Muscle of leg (tissue), 11 donors: ENCODE results near the gene CHKA. TPM values are rescaled to one million over a fixed set of nuclear protein-coding genes. Genes with fewer than 3 reads are reported as not detected.

Experiments used
- DNase-seq: peaks from one replicate; pipeline ENCODE4 v3.0.0; 2013
- H3K27ac ChIP-seq: one replicate; pipeline ENCODE4 v1.5.1; 2013; ENCODE audit warnings: mild to moderate bottlenecking, low read length, control low read depth
- H3K27me3 ChIP-seq: one replicate; pipeline ENCODE4 v1.6.1; 2013; ENCODE audit warnings: low read length; ENCODE audit not compliant: control insufficient read depth, insufficient read depth
- H3K36me3 ChIP-seq: one replicate; pipeline ENCODE4 v1.6.1; 2013; ENCODE audit warnings: low read length; ENCODE audit not compliant: control insufficient read depth, insufficient read depth
- H3K4me1 ChIP-seq: one replicate; pipeline ENCODE4 v1.6.1; 2013; ENCODE audit warnings: low read length; ENCODE audit not compliant: control insufficient read depth, insufficient read depth
- H3K4me3 ChIP-seq: one replicate; pipeline ENCODE4 v1.5.1; 2013; ENCODE audit warnings: low read length, control low read depth
- H3K9me3 ChIP-seq: replicated peaks from 2 replicates; pipeline ENCODE4 v1.6.1; 2013; ENCODE audit warnings: low read depth, low read length; ENCODE audit not compliant: control insufficient read depth
- WGBS: methylation state at CpG from one replicate; pipeline ENCODE4 v1.1.5; 2013; ENCODE audit warnings: missing lambda C conversion rate; ENCODE audit not compliant: insufficient coverage; 5-methylcytosine and 5-hydroxymethylcytosine counted together
- polyA plus RNA-seq, 8 donors: library from polyadenylated mRNA; unstranded; fragments of 120-200 nt; gene quantifications; one replicate each; pipeline versions ENCODE4 v1.2.1 to v1.2.3, GENCODE V29; 2013; ENCODE audit warnings: inconsistent platforms in 1 of 8, low replicate concordance in 1 of 8; ENCODE audit not compliant: insufficient read length in 8 of 8, insufficient read depth in 1 of 8
- total RNA-seq: library from RNA; stranded (reverse); fragments of 120-200 nt; gene quantifications from one replicate; pipeline ENCODE4 v1.2.4, GENCODE V29; 2013

The CHKA gene
- total and polyA plus RNA-seq, 9 donors, result 9.6 to 25.7 (median 13.4) TPM

DNA sequence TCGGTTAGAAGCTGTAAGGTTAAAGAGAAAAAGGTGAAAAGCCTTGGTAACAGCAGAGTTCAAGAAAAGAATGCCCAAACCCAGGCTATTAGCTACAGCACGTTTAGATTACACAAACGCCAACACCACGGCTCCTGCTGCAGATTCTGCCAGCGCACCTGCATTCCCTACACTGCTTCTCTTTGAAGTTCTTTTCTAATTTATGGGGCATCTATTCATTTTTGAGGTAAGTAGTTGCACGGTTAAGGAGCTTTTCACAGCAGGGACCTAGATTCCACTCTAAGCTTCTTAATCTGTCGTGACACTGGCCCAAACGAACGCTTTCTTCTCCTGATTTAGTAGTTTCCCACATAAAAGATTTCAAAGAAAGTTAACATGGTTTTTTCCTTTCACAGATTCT is 38.0 kb upstream of the CHKA start:
- Histone ChIP-seq H3K27ac (no peak overlapping the region), H3K4me3 (no peak overlapping the region), H3K36me3 (peaks cover 47% of the 10 kb centered on the region), H3K4me1 (no peaks in the 10 kb centered on the region), H3K9me3 (no peaks in the 10 kb centered on the region), H3K27me3 (no peaks in the 10 kb centered on the region)
- 48% methylated on average over 7 of the region's 9 CpGs for WGBS
- DNase-seq, result no peak

DNA sequence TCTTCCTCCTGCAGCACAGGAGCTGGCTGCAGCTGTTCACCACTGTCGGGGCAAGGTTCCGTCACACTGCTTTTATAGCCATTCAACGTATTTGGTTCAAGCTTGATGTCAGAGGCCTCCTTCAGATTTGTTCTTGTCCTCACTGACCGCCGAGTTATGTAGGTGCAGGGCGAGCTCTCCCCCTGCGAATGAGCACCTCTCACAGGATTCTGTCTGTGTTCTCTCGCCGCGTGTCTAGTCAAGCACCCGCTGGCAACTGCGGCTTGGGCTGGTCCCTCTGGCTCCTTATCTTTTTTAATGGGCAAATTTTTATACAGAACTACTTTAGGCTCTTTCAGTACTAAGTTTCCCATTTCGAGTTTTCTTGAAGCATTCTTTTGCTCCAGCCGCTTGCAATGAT is 37.4 kb upstream of the CHKA start:
- H3K4me1 ChIP-seq, result no peaks in the 10 kb centered on the region
- H3K27ac ChIP-seq, result no peak overlapping the region
- peaks cover 41% of the 10 kb centered on the region for H3K36me3 ChIP-seq
- no peaks in the 10 kb centered on the region for H3K9me3 ChIP-seq
- DNase-seq, result no peak
- H3K27me3 ChIP-seq, result no peaks in the 10 kb centered on the region
- 87% methylated on average over 13 of the region's 14 CpGs for WGBS
- H3K4me3 ChIP-seq, result no peak overlapping the region

DNA sequence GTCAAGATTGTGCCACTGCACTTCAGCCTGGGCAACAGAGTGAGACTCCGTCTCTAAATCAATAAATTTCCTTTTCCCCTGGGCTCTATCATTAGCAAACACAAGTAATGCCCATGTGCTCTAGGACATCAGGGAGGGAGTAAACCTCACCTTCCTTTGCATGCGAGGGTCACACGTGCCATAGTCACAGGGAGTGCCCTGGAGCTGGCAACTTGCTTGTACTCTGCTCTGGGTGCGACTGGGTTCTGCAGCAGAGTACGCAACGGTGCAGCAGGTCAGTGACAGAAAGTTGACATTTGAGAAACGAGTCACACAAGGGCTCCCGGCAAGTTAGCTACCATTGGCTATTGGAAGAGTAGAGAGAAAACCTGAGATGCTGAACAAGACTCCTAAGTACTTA is 32.6 kb upstream of the CHKA start:
- peaks cover 17% of the 10 kb centered on the region for H3K36me3 ChIP-seq
- H3K27me3 ChIP-seq, result no peaks in the 10 kb centered on the region
- no peak overlapping the region for H3K27ac ChIP-seq
- no peak overlapping the region for H3K4me3 ChIP-seq
- DNase-seq, result no peak
- H3K9me3 ChIP-seq, result no peaks in the 10 kb centered on the region
- H3K4me1 ChIP-seq, result no peaks in the 10 kb centered on the region
- WGBS, result 91% methylated on average over 5 of the region's 8 CpGs

DNA sequence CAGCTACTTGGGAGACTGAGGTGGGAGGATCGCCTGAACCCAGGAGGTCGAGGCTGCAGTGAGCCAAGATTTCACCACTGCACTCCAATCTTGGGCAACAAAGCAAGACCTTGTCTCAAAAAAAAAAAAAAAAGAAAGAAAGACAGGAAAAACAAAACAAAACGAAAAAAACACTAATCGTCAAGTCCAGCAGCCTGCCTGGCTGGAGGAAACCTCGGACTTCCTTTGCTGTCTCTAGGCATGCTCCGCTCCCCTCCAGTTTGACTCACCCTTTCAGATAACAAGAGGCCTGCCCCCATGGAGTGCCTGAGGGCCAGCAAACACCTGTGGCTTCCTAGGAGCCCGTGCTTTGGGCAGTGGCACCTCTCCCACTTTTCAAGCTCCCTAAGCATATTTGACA is 28.8 kb upstream of the CHKA start:
- WGBS, result 48% methylated on average over 5 of the region's 7 CpGs
- Histone ChIP-seq H3K36me3 (no peaks in the 10 kb centered on the region), H3K4me1 (peaks cover 18% of the 10 kb centered on the region), H3K27ac (no peak overlapping the region), H3K9me3 (no peaks in the 10 kb centered on the region), H3K27me3 (no peaks in the 10 kb centered on the region), H3K4me3 (no peak overlapping the region)
- DNase-seq, result no peak

DNA sequence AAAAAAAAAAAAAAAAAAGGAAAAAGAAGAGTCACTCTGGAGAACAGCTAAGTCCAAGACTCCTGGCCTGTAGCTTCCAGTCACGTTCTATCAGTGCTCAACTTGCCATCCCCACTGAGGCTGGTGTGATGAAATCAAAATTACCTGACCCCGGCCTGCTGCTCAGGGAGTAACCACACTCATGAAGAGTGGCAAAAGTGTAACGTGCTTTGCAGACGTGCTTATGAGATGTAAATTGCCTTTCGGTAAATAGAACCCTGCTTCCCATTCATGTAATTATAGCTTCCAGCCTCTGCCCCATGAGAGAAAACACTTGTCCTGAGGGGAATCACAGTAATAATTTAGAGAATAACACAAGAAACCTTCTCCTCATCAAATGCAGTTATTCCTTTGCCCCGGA is 28.2 kb upstream of the CHKA start:
- 83% methylated on average over 1 of the region's 6 CpGs for WGBS
- Histone ChIP-seq H3K36me3 (no peaks in the 10 kb centered on the region), H3K27ac (no peak overlapping the region), H3K27me3 (no peaks in the 10 kb centered on the region), H3K9me3 (no peaks in the 10 kb centered on the region), H3K4me3 (no peak overlapping the region), H3K4me1 (peaks cover 18% of the 10 kb centered on the region)
- DNase-seq, result no peak

DNA sequence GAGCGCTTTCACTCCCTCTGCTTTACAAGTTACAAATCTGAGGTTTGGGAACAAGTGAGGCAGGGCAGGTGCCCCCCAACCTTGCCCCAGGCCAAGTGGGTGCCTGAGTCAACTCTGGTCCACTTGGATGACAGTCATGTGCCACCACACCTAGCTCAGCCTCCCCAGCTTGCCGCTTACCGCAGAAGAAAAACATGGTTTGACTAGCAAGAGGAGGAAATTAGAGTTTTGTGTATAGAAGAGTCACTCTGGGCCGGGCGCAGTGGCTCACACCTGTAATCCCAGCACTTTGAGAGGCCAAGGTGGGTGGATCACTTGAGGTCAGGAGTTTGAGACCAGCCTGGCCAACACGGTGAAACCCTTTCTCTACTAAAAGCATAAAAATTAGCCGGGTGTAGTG is 27.7 kb upstream of the CHKA start:
- Histone ChIP-seq H3K4me3 (no peak overlapping the region), H3K9me3 (no peaks in the 10 kb centered on the region), H3K36me3 (no peaks in the 10 kb centered on the region), H3K27me3 (no peaks in the 10 kb centered on the region), H3K4me1 (peaks cover 18% of the 10 kb centered on the region), H3K27ac (no peak overlapping the region)
- 100% methylated on average over 2 of the region's 7 CpGs for WGBS
- no peak for DNase-seq

DNA sequence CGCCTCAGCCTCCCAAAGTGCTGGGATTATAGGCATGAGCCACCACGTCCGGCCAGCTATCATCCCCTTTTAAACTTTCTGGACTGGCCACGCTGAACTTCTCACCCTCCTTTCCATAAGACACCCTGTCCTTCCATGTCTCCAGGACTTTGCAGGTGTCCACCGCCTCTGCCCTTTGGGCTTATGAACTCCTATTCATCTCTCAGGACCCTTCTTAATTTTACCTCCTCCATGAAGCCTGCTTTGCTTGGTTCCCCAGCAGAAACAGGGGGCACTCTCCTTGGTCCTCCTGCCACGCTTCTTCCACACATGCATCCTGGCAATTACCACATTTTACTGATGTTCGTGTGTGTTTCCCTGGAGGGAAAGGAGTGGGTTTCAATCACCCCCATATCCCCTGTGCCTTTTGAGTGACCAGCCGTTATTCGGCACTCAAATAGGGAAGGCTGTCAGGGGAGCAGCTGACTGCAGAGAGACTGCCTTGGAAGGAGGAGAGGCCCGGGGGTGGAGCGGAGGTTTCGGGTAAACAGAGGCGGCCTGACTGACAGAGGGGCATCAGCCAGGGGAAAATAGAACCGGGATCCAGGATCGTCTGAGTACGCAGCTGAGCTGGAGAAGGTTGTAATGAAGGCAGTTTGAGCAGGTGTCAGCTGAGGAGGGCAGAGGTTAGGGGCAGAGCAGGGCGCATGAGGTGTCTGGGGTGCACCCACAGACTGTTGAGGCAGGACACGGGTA is 27.1 kb upstream of the CHKA start:
- no peaks in the 10 kb centered on the region for H3K9me3 ChIP-seq
- H3K4me1 ChIP-seq, result peaks cover 18% of the 10 kb centered on the region
- no peaks in the 10 kb centered on the region for H3K36me3 ChIP-seq
- H3K27ac ChIP-seq, result no peak overlapping the region
- H3K27me3 ChIP-seq, result no peaks in the 10 kb centered on the region
- DNase-seq, result no peak
- no peak overlapping the region for H3K4me3 ChIP-seq
- WGBS, result 80% methylated on average over 16 of the region's 18 CpGs

DNA sequence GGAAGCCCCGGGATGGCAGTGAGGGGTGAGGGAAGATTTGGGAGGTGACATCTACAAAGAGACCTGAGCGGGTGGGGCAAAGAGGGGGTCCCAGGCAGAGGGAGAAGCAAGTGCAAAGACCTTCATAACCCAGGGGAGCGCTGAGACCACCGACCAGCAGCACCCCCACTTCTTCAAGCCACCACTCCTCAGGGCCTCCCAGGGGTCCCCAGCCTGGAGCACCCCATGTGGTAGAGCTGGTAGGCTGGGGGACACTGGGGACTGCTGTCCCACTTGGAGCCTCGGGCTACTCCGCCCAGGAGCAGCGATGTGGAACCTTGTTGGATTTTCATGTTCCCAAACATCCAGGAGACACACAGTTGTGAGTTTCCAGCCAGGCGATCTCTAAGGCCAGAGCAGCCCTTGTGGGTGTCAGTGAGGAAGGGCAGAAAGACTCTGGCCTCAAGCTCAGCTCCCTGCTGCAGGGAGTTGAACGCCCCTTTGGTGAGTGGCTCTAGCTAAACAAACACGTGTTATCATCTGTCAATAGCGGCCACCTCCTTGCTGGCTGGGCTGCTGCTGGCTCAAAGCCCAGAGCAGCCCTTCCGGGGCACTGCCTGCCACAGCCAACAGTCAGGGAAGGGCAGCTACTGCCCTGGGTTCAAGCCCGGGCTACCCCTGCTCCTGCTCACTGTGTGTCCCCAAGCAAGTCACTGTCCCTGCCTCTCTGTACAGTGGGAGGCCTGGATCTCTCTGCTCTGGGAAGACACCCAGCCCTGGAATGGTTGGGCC is 25.7 kb upstream of the CHKA start:
- Histone ChIP-seq H3K4me3 (no peak overlapping the region), H3K4me1 (peaks cover 18% of the 10 kb centered on the region), H3K27ac (peak overlapping the region; percentile 55), H3K27me3 (no peaks in the 10 kb centered on the region), H3K36me3 (no peaks in the 10 kb centered on the region), H3K9me3 (no peaks in the 10 kb centered on the region)
- peak; percentile 54 for DNase-seq
- 11% methylated on average over 6 of the region's 13 CpGs for WGBS

DNA sequence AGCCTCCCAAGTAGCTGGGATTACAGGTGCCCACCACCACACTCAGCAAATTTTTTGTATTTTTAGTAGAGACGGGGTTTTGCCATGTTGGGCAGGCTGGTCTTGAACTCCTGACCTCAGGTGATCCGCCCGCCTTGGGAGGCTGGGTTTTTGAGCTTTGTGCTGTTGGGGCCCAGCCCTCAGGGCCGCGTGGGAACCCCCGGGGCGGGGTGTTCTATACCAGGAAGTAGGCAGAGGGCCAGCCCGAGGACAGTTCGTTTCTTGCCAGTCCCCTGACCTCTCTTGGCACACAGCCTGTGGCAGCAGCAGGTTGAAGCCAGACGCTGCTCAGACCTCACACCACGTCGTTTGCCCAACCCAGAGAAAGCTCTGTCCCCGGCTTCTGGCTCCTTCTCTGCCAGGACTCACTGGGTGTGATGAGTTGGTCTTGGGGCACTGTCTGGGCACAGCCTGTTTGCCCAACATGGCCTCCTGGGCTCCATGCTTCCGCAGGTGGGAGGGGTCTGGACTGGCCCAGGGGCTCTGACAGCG is 24.9 kb upstream of the CHKA start:
- H3K4me3 ChIP-seq, result no peak overlapping the region
- 71% methylated on average over 11 of the region's 15 CpGs for WGBS
- H3K27me3 ChIP-seq, result no peaks in the 10 kb centered on the region
- peak; percentile 51 for DNase-seq
- H3K27ac ChIP-seq, result no peak overlapping the region
- no peaks in the 10 kb centered on the region for H3K36me3 ChIP-seq
- H3K9me3 ChIP-seq, result no peaks in the 10 kb centered on the region
- H3K4me1 ChIP-seq, result peaks cover 18% of the 10 kb centered on the region

DNA sequence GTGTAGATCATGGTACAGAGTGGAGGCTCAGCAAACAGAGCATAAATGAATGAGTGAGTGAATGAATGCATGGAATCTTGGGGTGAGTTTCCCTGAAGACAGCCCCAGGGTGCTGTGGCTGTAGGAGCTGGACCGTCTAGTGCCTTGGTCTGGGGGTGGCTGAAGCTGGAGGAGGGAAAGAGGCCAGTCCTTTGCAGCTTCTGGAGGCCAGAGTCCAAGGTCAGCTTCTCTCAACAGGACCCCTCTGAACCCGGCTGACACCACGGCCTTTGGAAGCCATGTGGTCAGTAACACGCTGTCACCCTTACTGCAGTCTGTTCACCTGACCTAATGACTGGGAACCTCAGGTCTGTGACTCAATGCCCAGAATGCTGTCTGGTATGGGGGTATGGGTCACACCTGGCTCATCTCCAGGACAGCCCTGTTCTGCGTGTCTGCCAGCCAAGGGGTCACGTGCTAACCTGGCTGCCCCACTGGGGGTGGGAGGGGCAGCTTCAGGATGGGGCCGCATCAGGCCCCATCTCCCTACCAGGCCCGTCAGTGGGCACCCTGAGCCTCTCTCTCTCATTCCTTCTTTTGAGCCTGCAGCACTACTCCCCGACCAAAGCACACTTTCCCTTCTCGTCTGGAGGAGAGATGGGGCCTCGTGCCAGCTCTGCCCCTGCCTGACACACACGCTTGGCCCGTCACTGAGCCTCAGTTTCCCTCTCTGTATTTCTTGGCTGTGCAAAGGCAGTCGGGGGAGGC is 24.1 kb upstream of the CHKA start:
- peaks cover 18% of the 10 kb centered on the region for H3K4me1 ChIP-seq
- no peaks in the 10 kb centered on the region for H3K9me3 ChIP-seq
- no peaks in the 10 kb centered on the region for H3K27me3 ChIP-seq
- DNase-seq, result no peak
- no peak overlapping the region for H3K27ac ChIP-seq
- H3K36me3 ChIP-seq, result no peaks in the 10 kb centered on the region
- WGBS, result 78% methylated on average over 6 of the region's 14 CpGs
- no peak overlapping the region for H3K4me3 ChIP-seq
